HepG2 (cell line): ENCODE measurements around the gene CACNA2D3. TPM values are rescaled to one million over a fixed set of nuclear protein-coding genes. Genes with fewer than 3 reads are reported as not detected.

Experiments
- ATAC-seq: fragments of 200-7000 bp; cut with Tn5 transposase; 3 replicates; pipeline ENCODE4 v1.9.1; 2020; ENCODE audit warnings: mild to moderate bottlenecking, moderate library complexity
- BruUV-seq: library from RNA; stranded (reverse); fragments of 400-500 nt; replicated peaks from 2 replicates; lab custom pipeline; 2021; lab: Mats Ljungman, UMichigan
- CTCF ChIA-PET: fragments of 300-600 bp; formaldehyde crosslinking; extraction: SDS; loops from one replicate; lab custom pipeline; 2021; ENCODE audit warnings: low total read pairs, inconsistent platforms, low intra/inter-chr PET ratio; lab: Yijun Ruan, JAX
- POLR2A ChIA-PET: fragments of 350-600 bp; sonication (Branson Sonifier 250); formaldehyde crosslinking; loops from one replicate; lab custom pipeline; 2020; ENCODE audit warnings: antibody characterized with exemption, inconsistent platforms; lab: Yijun Ruan, JAX
- DNase-seq: peaks from one replicate; pipeline ENCODE4 v3.0.0-alpha.2; 2015; ENCODE audit warnings: low spot score
- FAIRE-seq: peaks from 3 replicates; lab custom pipeline; 2011; peaks lifted over from hg19 to GRCh38; lab: Jason Lieb, UNC
- H2AFZ ChIP-seq: one replicate; pipeline ENCODE4 v1.6.1; 2011; ENCODE audit warnings: low read length, inconsistent platforms
- H3K27ac ChIP-seq: fragments of 300-600 bp; 3 replicates; pipeline ENCODE4 v1.8.0; 2011; ENCODE audit warnings: mixed run types, mild to moderate bottlenecking, mixed read lengths, low read length, inconsistent platforms; ENCODE audit not compliant: insufficient read depth; ENCODE audit errors: extremely low read length
- H3K27me3 ChIP-seq, 2 experiments: fragments of 200-600 bp in 1 of 2; 2 replicates in 1 of 2; 3 replicates in 1 of 2; pipeline versions ENCODE4 v1.6.0 to v1.8.0; 2011; ENCODE audit warnings: low read length in 2 of 2, mild to moderate bottlenecking in 2 of 2, moderate library complexity in 2 of 2, inconsistent platforms in 1 of 2; ENCODE audit not compliant: insufficient read depth in 2 of 2, control insufficient read depth in 1 of 2
- H3K36me3 ChIP-seq, 2 experiments: fragments of 200-600 bp in 1 of 2; replicated peaks in 1 of 2; 2 replicates in 1 of 2; 3 replicates in 1 of 2; pipeline versions ENCODE4 v1.5.1 to v1.8.0; 2011; ENCODE audit warnings: low read length in 2 of 2, inconsistent platforms in 1 of 2; ENCODE audit not compliant: insufficient read depth in 2 of 2, control insufficient read depth in 1 of 2
- H3K4me1 ChIP-seq: 2 replicates; pipeline ENCODE4 v1.5.1; 2012; ENCODE audit warnings: low read length, inconsistent platforms; ENCODE audit not compliant: insufficient read depth
- H3K4me2 ChIP-seq: 2 replicates; pipeline ENCODE4 v1.6.0; 2011; ENCODE audit warnings: low read depth, low read length, inconsistent platforms
- H3K4me3 ChIP-seq, 3 experiments: fragments of 200-600 bp in 1 of 3; sonication (generic), shearing (Covaris generic) in 1 of 3; replicated peaks in 1 of 3; 2 replicates each; pipeline ENCODE4 v1.5.1; 2011 to 2016; ENCODE audit warnings: low read length in 3 of 3, inconsistent platforms in 2 of 3, low read depth in 2 of 3, mild to moderate bottlenecking in 2 of 3, control low read depth in 1 of 3, mixed read lengths in 1 of 3; ENCODE audit not compliant: insufficient read depth in 1 of 3
- H3K79me2 ChIP-seq: one replicate; pipeline ENCODE4 v1.6.1; 2011; ENCODE audit warnings: low read length, inconsistent platforms; ENCODE audit not compliant: insufficient read depth
- H3K9ac ChIP-seq: 2 replicates; pipeline ENCODE4 v1.6.0; 2011; ENCODE audit warnings: mild to moderate bottlenecking, low read depth, low read length, inconsistent platforms; ENCODE audit not compliant: insufficient read depth
- H3K9me3 ChIP-seq: 2 replicates; pipeline ENCODE4 v1.5.1; 2012; ENCODE audit warnings: mild to moderate bottlenecking, low read length
- H4K20me1 ChIP-seq: 2 replicates; pipeline ENCODE4 v1.6.0; 2011; ENCODE audit warnings: inconsistent platforms, mild to moderate bottlenecking, low read length, moderate library complexity; ENCODE audit not compliant: insufficient read depth
- GTF2F1 ChIP-seq: fragments of 150-350 bp; IDR thresholded peaks from 2 replicates; pipeline ENCODE4 v1.6.1; 2014; ENCODE audit warnings: low read length
- HNRNPL ChIP-seq: fragments of 200-400 bp; formaldehyde crosslinking; IDR thresholded peaks from 2 replicates; pipeline ENCODE4 v1.6.1; 2017; ENCODE audit warnings: mild to moderate bottlenecking, low read depth, low read length
- ZBTB7A ChIP-seq: sonication (generic); formaldehyde crosslinking; IDR thresholded peaks from 2 replicates; pipeline ENCODE4 v1.8.0; 2022; ENCODE audit warnings: mild to moderate bottlenecking, missing genetic modification reagents
- ZNF326 ChIP-seq: sonication (generic); formaldehyde crosslinking; IDR thresholded peaks from 2 replicates; pipeline ENCODE4 v1.4.0; 2020; ENCODE audit warnings: missing genetic modification reagents, borderline replicate concordance
- ZNF737 ChIP-seq: sonication (generic); formaldehyde crosslinking; IDR thresholded peaks from 2 replicates; pipeline ENCODE4 v1.5.0; 2020; ENCODE audit warnings: missing genetic modification reagents, mild to moderate bottlenecking, borderline replicate concordance
- WGBS: methylation state at CpG from one replicate; pipeline ENCODE4 v1.1.6; 2017; ENCODE audit warnings: low lambda C conversion rate; 5-methylcytosine and 5-hydroxymethylcytosine counted together
- in situ Hi-C: cut with HindIII; loops from 2 replicates; pipeline ENCODE4 v1.10.0; 2017; ENCODE audit warnings: low pct_unique_long_range_greater_than_20kb; ENCODE audit not compliant: extremely low pct_ligation_motif_present
- intact Hi-C: fragments of 100-400 bp; cut with micrococcal nuclease; formaldehyde crosslinking; loops from one replicate; pipeline ENCODE4 v1.10.0; 2022; ENCODE audit not compliant: unreplicated experiment
- polyA plus RNA-seq, 8 experiments: library from polyadenylated mRNA; depleted of rRNA in 3 of 8; stranded (reverse) in 7 of 8; unstranded in 1 of 8; fragments of >200 nt; fragmentation: Illumina TruSeq in 4 of 8; extraction: Trizol in 4 of 8; gene quantifications; 2 replicates each; pipeline versions ENCODE4 v1.2.1 to v1.2.3, GENCODE V29; 2011 to 2016; ENCODE audit warnings: low read depth in 4 of 8, missing spikeins in 1 of 8, mixed read lengths in 1 of 8; ENCODE audit not compliant: insufficient read depth in 1 of 8
- total RNA-seq, 5 experiments: library from RNA; depleted of rRNA; stranded (reverse); fragments of >200 nt; fragmentation: Illumina TruSeq; extraction: Trizol; gene quantifications; 2 replicates each; pipeline ENCODE4 v1.2.3, GENCODE V29; 2016; ENCODE audit warnings: low read depth in 1 of 5
- TF ChIP-seq, protein P1 (sequence below): sonication (generic); formaldehyde crosslinking; IDR thresholded peaks from 2 replicates; pipeline ENCODE4 v1.5.1; 2020; ENCODE audit warnings: missing genetic modification reagents, mild to moderate bottlenecking, borderline replicate concordance

Gene CACNA2D3
- total and polyA plus RNA-seq, 2 of the 13 experiments (the other 11 are each of a cell fraction or from before 2014, with no cell fraction given) = not detected

GRCh38 chr3:54906763-54907162 is 784.4 kb downstream of the CACNA2D3 start:
- H3K4me2 ChIP-seq = no peak overlapping the region
- POLR2A ChIA-PET = no interaction called here
- H3K9me3 ChIP-seq = no peaks in the 10 kb centered on the region
- no peaks in the 10 kb centered on the region for H3K4me1 ChIP-seq
- no peak overlapping the region for H2AFZ ChIP-seq
- no peak for TF ChIP-seq HNRNPL
- no peak for TF ChIP-seq GTF2F1
- TF ChIP-seq, all 625 proteins: peak for 0
- Histone ChIP-seq H4K20me1 (no peaks in the 10 kb centered on the region), H3K9ac (no peak overlapping the region), H3K27ac (no peak overlapping the region), H3K4me3 (no peak overlapping the region), H3K27me3 (no peaks in the 10 kb centered on the region; a peak in 1 of 5 replicates), H3K36me3 (no peaks in the 10 kb centered on the region), H3K79me2 (no peaks in the 10 kb centered on the region)
- CTCF ChIA-PET = no interaction called here
- in situ Hi-C loops = no loop called here
- no peak for FAIRE-seq
- no peak for DNase-seq
- WGBS = 0% methylated on average over 2 of the region's 2 CpGs
- ATAC-seq = no peak
- intact Hi-C loops = no loop called here
- no TSS peak for BruUV-seq

- Histone ChIP-seq H3K4me1 (no peaks in the 10 kb centered on the region), H2AFZ (no peak overlapping the region), H4K20me1 (no peaks in the 10 kb centered on the region), H3K79me2 (no peaks in the 10 kb centered on the region), H3K9me3 (no peaks in the 10 kb centered on the region), H3K9ac (no peak overlapping the region), H3K27ac (no peak overlapping the region), H3K27me3 (no peaks in the 10 kb centered on the region; a peak in 1 of 5 replicates), H3K36me3 (no peaks in the 10 kb centered on the region), H3K4me2 (no peak overlapping the region), H3K4me3 (no peak overlapping the region)
- FAIRE-seq (no peak), DNase-seq (no peak), ATAC-seq (no peak)
- intact Hi-C loops = no loop called here
- 0% methylated on average over 2 of the region's 2 CpGs for whole genome bisulfite sequencing
- TF ChIP-seq, protein P1, sequence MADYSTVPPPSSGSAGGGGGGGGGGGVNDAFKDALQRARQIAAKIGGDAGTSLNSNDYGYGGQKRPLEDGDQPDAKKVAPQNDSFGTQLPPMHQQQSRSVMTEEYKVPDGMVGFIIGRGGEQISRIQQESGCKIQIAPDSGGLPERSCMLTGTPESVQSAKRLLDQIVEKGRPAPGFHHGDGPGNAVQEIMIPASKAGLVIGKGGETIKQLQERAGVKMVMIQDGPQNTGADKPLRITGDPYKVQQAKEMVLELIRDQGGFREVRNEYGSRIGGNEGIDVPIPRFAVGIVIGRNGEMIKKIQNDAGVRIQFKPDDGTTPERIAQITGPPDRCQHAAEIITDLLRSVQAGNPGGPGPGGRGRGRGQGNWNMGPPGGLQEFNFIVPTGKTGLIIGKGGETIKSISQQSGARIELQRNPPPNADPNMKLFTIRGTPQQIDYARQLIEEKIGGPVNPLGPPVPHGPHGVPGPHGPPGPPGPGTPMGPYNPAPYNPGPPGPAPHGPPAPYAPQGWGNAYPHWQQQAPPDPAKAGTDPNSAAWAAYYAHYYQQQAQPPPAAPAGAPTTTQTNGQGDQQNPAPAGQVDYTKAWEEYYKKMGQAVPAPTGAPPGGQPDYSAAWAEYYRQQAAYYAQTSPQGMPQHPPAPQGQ (CRISPR knock-in tag) = no peak
- TF ChIP-seq ZBTB7A (CRISPR knock-in tag) (no peak), ZNF326 (CRISPR knock-in tag) (no peak), ZNF737 (no peak)
- ChIA-PET POLR2A (no interaction called here), CTCF (no interaction called here)
- in situ Hi-C loops = no loop called here
- no TSS peak for BruUV-seq
These were observed 786.8 kb downstream of the CACNA2D3 start for GRCh38 chr3:54909191-54909590.
